B cell (primary cell): ENCODE results near the gene FMN2. TPM values are rescaled to one million over a fixed set of nuclear protein-coding genes. Genes with fewer than 3 reads are reported as not detected.

Experiments
- ATAC-seq: fragments of 200-7000 bp; cut with Tn5 transposase; one replicate; pipeline ENCODE4 v1.10.0; 2021; ENCODE audit warnings: low read depth, mild to moderate bottlenecking, moderate number of reproducible peaks, moderate library complexity
- CTCF ChIA-PET: fragments of 350-600 bp; sonication (Branson Sonifier 250); formaldehyde crosslinking; loops from one replicate; lab custom pipeline; 2021; ENCODE audit warnings: antibody characterized with exemption, inconsistent platforms; lab: Charles Lee
- POLR2A ChIA-PET: fragments of 350-600 bp; sonication (Branson Sonifier 250); formaldehyde crosslinking; loops from one replicate; lab custom pipeline; 2021; ENCODE audit warnings: antibody characterized with exemption; lab: Charles Lee
- DNase-seq: peaks from one replicate; pipeline ENCODE4 v3.0.0; 2013
- H2AFZ ChIP-seq: 2 replicates; pipeline ENCODE4 v1.6.1; 2012; ENCODE audit warnings: mild to moderate bottlenecking, low read depth, low read length; ENCODE audit not compliant: insufficient read depth, poor library complexity, severe bottlenecking
- H3K27ac ChIP-seq, 2 donors: 1 replicate in 1 of 2; 2 replicates in 1 of 2; pipeline ENCODE4 v1.5.1; 2012 to 2013; ENCODE audit warnings: low read length in 2 of 2, mild to moderate bottlenecking in 2 of 2, moderate library complexity in 1 of 2
- H3K27me3 ChIP-seq, 4 experiments: fragments of 200-600 bp in 1 of 4; sonication (generic) in 1 of 4; replicated peaks in 1 of 4; 1 replicate in 2 of 4; 2 replicates in 2 of 4; pipeline versions ENCODE4 v1.6.1 to v1.7.0; 2013 to 2016; ENCODE audit warnings: low read length in 3 of 4, mild to moderate bottlenecking in 2 of 4, mixed read lengths in 1 of 4, moderate library complexity in 1 of 4; ENCODE audit not compliant: insufficient read depth in 4 of 4, control insufficient read depth in 3 of 4; ENCODE audit errors: control extremely low read depth in 1 of 4
- H3K36me3 ChIP-seq, 2 experiments: replicated peaks in 1 of 2; 1 replicate in 1 of 2; 2 replicates in 1 of 2; pipeline versions ENCODE4 v1.6.1 to v1.7.1; 2013; ENCODE audit warnings: low read length in 1 of 2; ENCODE audit not compliant: insufficient read depth in 2 of 2, control insufficient read depth in 1 of 2; ENCODE audit errors: control extremely low read depth in 1 of 2, extremely low read depth in 1 of 2
- H3K4me1 ChIP-seq, 2 donors: fragments of 200-600 bp in 1 of 2; sonication (generic) in 1 of 2; 1 replicate in 1 of 2; 2 replicates in 1 of 2; pipeline versions ENCODE4 v1.5.1 to v1.6.1; 2013 to 2017; ENCODE audit warnings: low read length in 2 of 2; ENCODE audit not compliant: control insufficient read depth in 2 of 2, insufficient read depth in 2 of 2
- H3K4me2 ChIP-seq: replicated peaks from 2 replicates; pipeline ENCODE3; 2012; ENCODE audit warnings: mild to moderate bottlenecking, low read depth, low read length; ENCODE audit not compliant: poor library complexity, severe bottlenecking
- H3K4me3 ChIP-seq, 5 experiments: fragments of 200-600 bp in 1 of 5; sonication (generic) in 1 of 5; 1 replicate in 3 of 5; 2 replicates in 2 of 5; pipeline versions ENCODE4 v1.5.1 to v1.7.0; 2011 to 2016; ENCODE audit warnings: low read length in 4 of 5, mild to moderate bottlenecking in 4 of 5, low read depth in 2 of 5, control low read depth in 1 of 5, moderate library complexity in 1 of 5; ENCODE audit not compliant: insufficient read depth in 1 of 5; ENCODE audit errors: control extremely low read depth in 1 of 5, extremely low read depth in 1 of 5
- H3K79me2 ChIP-seq: fragments of 200-600 bp; sonication (generic); one replicate; pipeline ENCODE4 v1.6.0; 2016; ENCODE audit warnings: low read length; ENCODE audit not compliant: control insufficient read depth, insufficient read depth
- H3K9ac ChIP-seq: fragments of 200-600 bp; sonication (generic); 2 replicates; pipeline ENCODE4 v1.6.1; 2017; ENCODE audit warnings: mild to moderate bottlenecking, low read length, moderate library complexity
- H3K9me3 ChIP-seq, 3 donors: one replicate each; pipeline versions ENCODE4 v1.6.1 to v1.7.1; 2013; ENCODE audit warnings: low read length in 2 of 3; ENCODE audit not compliant: control insufficient read depth in 2 of 3, insufficient read depth in 1 of 3; ENCODE audit errors: control extremely low read depth in 1 of 3
- H4K20me1 ChIP-seq: 2 replicates; pipeline ENCODE4 v1.6.0; 2012; ENCODE audit warnings: mild to moderate bottlenecking, low read length; ENCODE audit not compliant: insufficient read depth, control insufficient read depth, poor library complexity, severe bottlenecking
- H3K27ac Mint-ChIP-seq: one replicate; pipeline ENCODE4 v1.8.0; 2021; ENCODE audit warnings: mixed read lengths
- H3K27me3 Mint-ChIP-seq: one replicate; pipeline ENCODE4 v1.8.0; 2021; ENCODE audit warnings: mixed read lengths
- H3K4me1 Mint-ChIP-seq: one replicate; pipeline ENCODE4 v1.8.0; 2021; ENCODE audit warnings: mixed read lengths
- H3K4me3 Mint-ChIP-seq: one replicate; pipeline ENCODE4 v1.8.0; 2021; ENCODE audit warnings: mixed read lengths
- H3K9me3 Mint-ChIP-seq: one replicate; pipeline ENCODE4 v1.8.0; 2022; ENCODE audit warnings: mixed read lengths; ENCODE audit not compliant: insufficient read depth
- EZH2 ChIP-seq: IDR thresholded peaks from 2 replicates; pipeline ENCODE4 v1.6.1; 2012; ENCODE audit warnings: borderline replicate concordance, low read depth, mild to moderate bottlenecking, moderate library complexity, low read length; ENCODE audit not compliant: insufficient read depth, poor library complexity, severe bottlenecking
- whole genome bisulfite sequencing: methylation state at CpG from one replicate; pipeline ENCODE4 v1.1.5; 2013; ENCODE audit warnings: missing lambda C conversion rate; ENCODE audit not compliant: insufficient coverage; 5-methylcytosine and 5-hydroxymethylcytosine counted together
- intact Hi-C: fragments of 100-400 bp; cut with micrococcal nuclease; formaldehyde crosslinking; loops from one replicate; pipeline ENCODE4 v1.10.0; 2022
- polyA plus RNA-seq: library from polyadenylated mRNA; depleted of rRNA; stranded (reverse); fragments of >200 nt; gene quantifications from 2 replicates; pipeline ENCODE4 v1.2.3, GENCODE V29; 2012
- total RNA-seq, 2 donors: library from RNA; stranded (reverse); fragments of 120-200 nt in 1 of 2; gene quantifications; 1 replicate in 1 of 2; 2 replicates in 1 of 2; pipeline versions ENCODE4 v1.2.3 to v1.2.4, GENCODE V29; 2013 to 2022
- TF ChIP-seq, protein P1 (sequence below): fragments of 200-600 bp; IDR thresholded peaks from one replicate; pipeline ENCODE4 v1.8.0; 2022; ENCODE audit warnings: antibody characterized with exemption, mild to moderate bottlenecking

The FMN2 gene
- total and polyA plus RNA-seq, 2 donors (not counting 1 experiment from before 2014, with no cell fraction given) = not detected

DNA sequence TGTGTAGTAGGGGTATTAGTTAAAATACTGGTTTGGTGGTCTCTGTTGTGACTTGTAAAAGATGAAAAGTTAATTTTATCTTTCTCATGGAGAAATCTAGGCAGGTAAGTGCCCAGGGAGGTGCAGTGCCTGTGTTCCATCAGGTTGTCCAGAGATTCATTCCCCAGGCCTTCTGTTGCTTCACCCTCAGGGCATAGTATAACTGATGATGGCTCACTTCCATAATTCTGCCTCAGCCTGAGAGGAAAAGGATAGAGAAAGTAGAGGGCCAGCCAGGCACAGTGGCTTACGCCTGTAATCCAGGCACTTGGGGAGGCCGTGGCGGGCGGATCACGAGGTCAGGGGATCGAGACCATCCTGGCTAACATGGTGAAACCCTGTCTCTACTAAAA lies 153.9 kb downstream of the FMN2 start:
- no peaks in the 10 kb centered on the region for H3K27me3 ChIP-seq
- WGBS = 100% methylated on average over 3 of the region's 6 CpGs
- H3K4me1 ChIP-seq = no peaks in the 10 kb centered on the region
- Mint-ChIP-seq H3K4me1 (no peaks in the 10 kb centered on the region), H3K27me3 (no peaks in the 10 kb centered on the region), H3K4me3 (no peak overlapping the region), H3K9me3 (peaks cover 3% of the 10 kb centered on the region), H3K27ac (no peak overlapping the region)
- ATAC-seq = no peak
- H3K4me2 ChIP-seq = no peak overlapping the region
- intact Hi-C loops = no loop called here
- no peaks in the 10 kb centered on the region for H3K36me3 ChIP-seq
- no peaks in the 10 kb centered on the region for H4K20me1 ChIP-seq
- no peak overlapping the region for H3K27ac ChIP-seq
- H3K9me3 ChIP-seq = no peaks in the 10 kb centered on the region
- ChIA-PET CTCF (no interaction called here), POLR2A (no interaction called here)
- no peaks in the 10 kb centered on the region for H3K79me2 ChIP-seq
- H3K9ac ChIP-seq = no peak overlapping the region
- no peak overlapping the region for H2AFZ ChIP-seq
- TF ChIP-seq, protein P1, sequence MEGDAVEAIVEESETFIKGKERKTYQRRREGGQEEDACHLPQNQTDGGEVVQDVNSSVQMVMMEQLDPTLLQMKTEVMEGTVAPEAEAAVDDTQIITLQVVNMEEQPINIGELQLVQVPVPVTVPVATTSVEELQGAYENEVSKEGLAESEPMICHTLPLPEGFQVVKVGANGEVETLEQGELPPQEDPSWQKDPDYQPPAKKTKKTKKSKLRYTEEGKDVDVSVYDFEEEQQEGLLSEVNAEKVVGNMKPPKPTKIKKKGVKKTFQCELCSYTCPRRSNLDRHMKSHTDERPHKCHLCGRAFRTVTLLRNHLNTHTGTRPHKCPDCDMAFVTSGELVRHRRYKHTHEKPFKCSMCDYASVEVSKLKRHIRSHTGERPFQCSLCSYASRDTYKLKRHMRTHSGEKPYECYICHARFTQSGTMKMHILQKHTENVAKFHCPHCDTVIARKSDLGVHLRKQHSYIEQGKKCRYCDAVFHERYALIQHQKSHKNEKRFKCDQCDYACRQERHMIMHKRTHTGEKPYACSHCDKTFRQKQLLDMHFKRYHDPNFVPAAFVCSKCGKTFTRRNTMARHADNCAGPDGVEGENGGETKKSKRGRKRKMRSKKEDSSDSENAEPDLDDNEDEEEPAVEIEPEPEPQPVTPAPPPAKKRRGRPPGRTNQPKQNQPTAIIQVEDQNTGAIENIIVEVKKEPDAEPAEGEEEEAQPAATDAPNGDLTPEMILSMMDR = no peak
- no peak for TF ChIP-seq EZH2
- no peak for DNase-seq
- no peak overlapping the region for H3K4me3 ChIP-seq

DNA sequence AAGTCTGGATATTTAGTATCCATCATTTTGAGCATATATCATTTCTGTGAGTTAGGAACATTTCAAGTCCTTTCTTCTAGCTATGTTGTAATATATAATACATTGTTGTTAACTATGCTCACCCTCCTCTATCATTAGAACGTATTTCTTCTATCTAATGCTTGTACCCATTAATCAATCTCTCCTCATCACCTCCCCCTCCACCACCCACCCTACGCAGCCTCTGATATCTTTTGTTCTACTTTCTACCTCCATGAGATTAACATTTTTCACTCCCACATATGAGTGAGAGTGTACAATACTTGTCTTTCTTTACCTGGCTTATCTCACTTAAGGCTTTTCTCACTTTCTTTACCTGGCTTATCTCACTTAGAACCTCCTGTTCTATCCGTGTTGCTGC lies 156.2 kb downstream of the FMN2 start:
- DNase-seq = no peak
- Histone ChIP-seq H3K9ac (no peak overlapping the region), H3K4me3 (no peak overlapping the region), H3K4me2 (no peak overlapping the region), H3K27ac (no peak overlapping the region), H2AFZ (no peak overlapping the region), H4K20me1 (no peaks in the 10 kb centered on the region), H3K79me2 (no peaks in the 10 kb centered on the region), H3K36me3 (no peaks in the 10 kb centered on the region), H3K9me3 (peaks cover 0 to 4% (median 0%) of the 10 kb centered on the region in 3 donors), H3K27me3 (no peaks in the 10 kb centered on the region), H3K4me1 (no peaks in the 10 kb centered on the region)
- H3K4me1 Mint-ChIP-seq = no peaks in the 10 kb centered on the region
- no peaks in the 10 kb centered on the region for H3K27me3 Mint-ChIP-seq
- peaks cover 4% of the 10 kb centered on the region for H3K9me3 Mint-ChIP-seq
- no peak overlapping the region for H3K4me3 Mint-ChIP-seq
- CTCF ChIA-PET = no interaction called here
- intact Hi-C loops = no loop called here
- POLR2A ChIA-PET = no interaction called here
- 71% methylated on average over 1 of the region's 3 CpGs for WGBS
- ATAC-seq = no peak
- H3K27ac Mint-ChIP-seq = no peak overlapping the region
- TF ChIP-seq, protein P1 = no peak
- no peak for TF ChIP-seq EZH2
